ENCODE measurements around the gene TPST2.

DNA sequence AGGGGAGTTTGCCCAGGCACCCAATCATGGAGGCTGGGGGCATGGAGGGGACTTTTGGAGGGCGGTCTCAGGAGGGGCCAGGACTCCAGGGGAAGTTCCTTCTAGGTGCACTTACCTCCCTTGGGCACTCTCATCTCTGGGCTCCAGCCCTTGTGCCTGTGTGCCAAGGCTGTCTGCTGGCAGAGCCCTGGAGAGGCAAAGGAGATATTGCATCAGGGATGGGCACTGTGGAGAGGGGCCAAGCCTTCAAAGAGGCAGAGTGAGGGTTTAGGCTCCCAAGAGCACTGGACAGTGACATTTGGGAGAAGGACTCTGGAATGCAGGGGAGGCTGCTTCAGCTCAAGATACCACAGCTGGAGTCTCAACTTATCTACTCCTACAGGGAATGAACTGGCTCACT lies 45.4 kb downstream of the TPST2 start:
- TF ChIP-seq, protein P1, sequence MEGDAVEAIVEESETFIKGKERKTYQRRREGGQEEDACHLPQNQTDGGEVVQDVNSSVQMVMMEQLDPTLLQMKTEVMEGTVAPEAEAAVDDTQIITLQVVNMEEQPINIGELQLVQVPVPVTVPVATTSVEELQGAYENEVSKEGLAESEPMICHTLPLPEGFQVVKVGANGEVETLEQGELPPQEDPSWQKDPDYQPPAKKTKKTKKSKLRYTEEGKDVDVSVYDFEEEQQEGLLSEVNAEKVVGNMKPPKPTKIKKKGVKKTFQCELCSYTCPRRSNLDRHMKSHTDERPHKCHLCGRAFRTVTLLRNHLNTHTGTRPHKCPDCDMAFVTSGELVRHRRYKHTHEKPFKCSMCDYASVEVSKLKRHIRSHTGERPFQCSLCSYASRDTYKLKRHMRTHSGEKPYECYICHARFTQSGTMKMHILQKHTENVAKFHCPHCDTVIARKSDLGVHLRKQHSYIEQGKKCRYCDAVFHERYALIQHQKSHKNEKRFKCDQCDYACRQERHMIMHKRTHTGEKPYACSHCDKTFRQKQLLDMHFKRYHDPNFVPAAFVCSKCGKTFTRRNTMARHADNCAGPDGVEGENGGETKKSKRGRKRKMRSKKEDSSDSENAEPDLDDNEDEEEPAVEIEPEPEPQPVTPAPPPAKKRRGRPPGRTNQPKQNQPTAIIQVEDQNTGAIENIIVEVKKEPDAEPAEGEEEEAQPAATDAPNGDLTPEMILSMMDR (IDR thresholded peaks at IDR 0.05; ENCODE audit: low read depth, low read length) = no peak
- TF ChIP-seq EZH2phosphoT487 (IDR thresholded peaks at IDR 0.05; ENCODE audit: low read depth) = no peak
